HCT116 (cell line): ENCODE data around the gene HLA-DPA1. TPM values are rescaled to one million over a fixed set of nuclear protein-coding genes. Genes with fewer than 3 reads are reported as not detected.

Source experiments
- ATAC-seq: fragments of 200-7000 bp; cut with Tn5 transposase; 2 replicates; pipeline ENCODE4 v1.9.1; 2020; ENCODE audit warnings: mild to moderate bottlenecking, moderate library complexity
- BruUV-seq: library from RNA; stranded (reverse); fragments of 400-500 nt; replicated peaks from 2 replicates; lab custom pipeline; 2021; lab: Mats Ljungman, UMichigan
- CTCF ChIA-PET: fragments of 300-600 bp; sonication (Branson Sonifier 250); formaldehyde crosslinking; loops from one replicate; lab custom pipeline; 2021; ENCODE audit warnings: antibody characterized with exemption; lab: Charles Lee
- POLR2A ChIA-PET: fragments of 300-600, 350-600 bp; sonication (Branson Sonifier 250); formaldehyde crosslinking; loops from one replicate; lab custom pipeline; 2021; ENCODE audit warnings: antibody characterized with exemption; lab: Charles Lee
- RAD21 ChIA-PET, 2 experiments: fragments of 300-600 bp; sonication (Branson Sonifier 250); formaldehyde crosslinking; loops; one replicate each; lab custom pipeline; 2023; ENCODE audit warnings: low total read pairs in 2 of 2; ENCODE audit not compliant: uncharacterized antibody in 2 of 2, unreplicated experiment in 2 of 2, low non-redundant PET in 1 of 2; lab: Charles Lee
- DNase-seq: peaks from one replicate; pipeline ENCODE4 v3.0.0-alpha.2; 2010; ENCODE audit warnings: low read depth, low spot score
- H2AFZ ChIP-seq: fragments of 200-600 bp; shearing (Covaris generic), sonication (generic); 2 replicates; pipeline ENCODE4 v1.6.1; 2017; ENCODE audit warnings: low read depth, mixed run types, mixed read lengths, antibody characterized with exemption, low read length; ENCODE audit not compliant: poor library complexity, severe bottlenecking
- H3K27ac ChIP-seq: 2 replicates; pipeline ENCODE4 v1.5.1; 2012; ENCODE audit warnings: low read depth, low read length
- H3K27me3 ChIP-seq: fragments of 200-600 bp; sonication (generic); 2 replicates; pipeline ENCODE4 v1.6.1; 2016; ENCODE audit warnings: mixed run types, low read length, mixed read lengths; ENCODE audit not compliant: insufficient read depth
- H3K36me3 ChIP-seq, 2 experiments: fragments of 200-500 bp in 1 of 2; fragments of 200-600 bp in 1 of 2; sonication (Bioruptor generic) in 1 of 2; sonication (generic) in 1 of 2; 2 replicates each; pipeline versions ENCODE4 v1.5.1 to v1.6.1; 2014 to 2016; ENCODE audit warnings: low read length in 2 of 2, inconsistent platforms in 1 of 2, mixed read lengths in 1 of 2, mixed run types in 1 of 2; ENCODE audit not compliant: insufficient read depth in 2 of 2, control insufficient read depth in 1 of 2
- H3K4me1 ChIP-seq, 2 experiments: fragments of 200-600 bp in 1 of 2; sonication (generic) in 1 of 2; 2 replicates each; pipeline versions ENCODE4 v1.5.1 to v1.6.1; 2012 to 2017; ENCODE audit warnings: low read length in 2 of 2, inconsistent platforms in 1 of 2, mild to moderate bottlenecking in 1 of 2, mixed read lengths in 1 of 2, mixed run types in 1 of 2, moderate library complexity in 1 of 2; ENCODE audit not compliant: insufficient read depth in 2 of 2, control insufficient read depth in 1 of 2
- H3K4me2 ChIP-seq: fragments of 200-600 bp; sonication (generic); 2 replicates; pipeline ENCODE4 v1.6.1; 2017; ENCODE audit warnings: mixed run types, low read length, mixed read lengths
- H3K4me3 ChIP-seq, 2 experiments: fragments of 200-600 bp in 1 of 2; sonication (generic) in 1 of 2; replicated peaks in 1 of 2; 2 replicates each; pipeline ENCODE4 v1.5.1; 2011 to 2016; ENCODE audit warnings: low read length in 2 of 2, control low read depth in 1 of 2, low read depth in 1 of 2, mild to moderate bottlenecking in 1 of 2, mixed read lengths in 1 of 2, mixed run types in 1 of 2
- H3K79me2 ChIP-seq: fragments of 200-600 bp; sonication (generic); 2 replicates; pipeline ENCODE4 v1.6.1; 2017; ENCODE audit warnings: mild to moderate bottlenecking, mixed run types, low read length, moderate library complexity, mixed read lengths; ENCODE audit not compliant: insufficient read depth
- H3K9ac ChIP-seq: fragments of 200-600 bp; sonication (generic); 2 replicates; pipeline ENCODE4 v1.6.1; 2016; ENCODE audit warnings: low read length, mixed read lengths
- H3K9me2 ChIP-seq: fragments of 200-600 bp; sonication (generic), shearing (Covaris generic); 2 replicates; pipeline ENCODE4 v1.6.1; 2017; ENCODE audit warnings: mixed run types, mild to moderate bottlenecking, moderate library complexity; ENCODE audit not compliant: insufficient read depth
- H3K9me3 ChIP-seq, 2 experiments: fragments of 200-500 bp in 1 of 2; fragments of 200-600 bp in 1 of 2; sonication (Bioruptor generic) in 1 of 2; sonication (generic) in 1 of 2; 2 replicates each; pipeline ENCODE4 v1.6.1; 2014 to 2017; ENCODE audit warnings: low read length in 2 of 2, mixed read lengths in 2 of 2, inconsistent platforms in 1 of 2, low read depth in 1 of 2, mild to moderate bottlenecking in 1 of 2, mixed run types in 1 of 2, moderate library complexity in 1 of 2; ENCODE audit not compliant: control insufficient read depth in 1 of 2, insufficient read depth in 1 of 2
- H4K20me1 ChIP-seq: fragments of 200-600 bp; sonication (generic), shearing (Covaris generic); 2 replicates; pipeline ENCODE4 v1.6.1; 2017; ENCODE audit warnings: mixed run types, mild to moderate bottlenecking, moderate library complexity; ENCODE audit not compliant: insufficient read depth
- CBX3 ChIP-seq: IDR thresholded peaks from 2 replicates; pipeline ENCODE4 v1.6.1; 2012; ENCODE audit warnings: low read depth
- EGR1 ChIP-seq: IDR thresholded peaks from 2 replicates; pipeline ENCODE4 v1.6.1; 2012; ENCODE audit warnings: low read depth
- ELF1 ChIP-seq: IDR thresholded peaks from 2 replicates; pipeline ENCODE4 v1.6.1; 2012; ENCODE audit warnings: low read depth, borderline replicate concordance
- EZH2phosphoT487 ChIP-seq: fragments of 200-600 bp; IDR thresholded peaks from 2 replicates; pipeline ENCODE4 v1.6.1; 2018; ENCODE audit warnings: antibody characterized with exemption, borderline replicate concordance
- FOSL1 ChIP-seq: IDR thresholded peaks from 2 replicates; pipeline ENCODE4 v1.6.1; 2012; ENCODE audit warnings: low read depth
- POLR2A ChIP-seq: IDR thresholded peaks from 2 replicates; pipeline ENCODE4 v1.7.0; 2011; ENCODE audit warnings: borderline replicate concordance; ENCODE audit not compliant: insufficient read depth, insufficient read length; ENCODE audit errors: extremely low read depth
- POLR2AphosphoS5 ChIP-seq: IDR thresholded peaks from 2 replicates; pipeline ENCODE4 v1.6.1; 2011; ENCODE audit warnings: mild to moderate bottlenecking, low read depth, low read length, moderate library complexity
- RAD21 ChIP-seq: IDR thresholded peaks from 2 replicates; pipeline ENCODE4 v1.6.1; 2012; ENCODE audit warnings: low read depth, mild to moderate bottlenecking
- SP1 ChIP-seq: IDR thresholded peaks from 2 replicates; pipeline ENCODE4 v1.6.1; 2012; ENCODE audit warnings: low read depth
- TCF7L2 ChIP-seq: IDR thresholded peaks from 2 replicates; pipeline ENCODE4 v1.7.0; 2011; ENCODE audit warnings: borderline replicate concordance, inconsistent platforms; ENCODE audit not compliant: insufficient read depth, insufficient read length; ENCODE audit errors: extremely low read depth
- YY1 ChIP-seq: IDR thresholded peaks from 2 replicates; pipeline ENCODE4 v1.6.1; 2011; ENCODE audit warnings: low read length, low read depth, moderate library complexity, mild to moderate bottlenecking; ENCODE audit not compliant: insufficient replicate concordance; ENCODE audit errors: extremely low read depth
- ZNF274 ChIP-seq: fragments of 200-500 bp; sonication (Bioruptor generic); IDR thresholded peaks from 2 replicates; pipeline ENCODE4 v1.6.1; 2014; ENCODE audit warnings: mild to moderate bottlenecking, low read depth, low read length, inconsistent platforms
- intact Hi-C: fragments of 100-400 bp; cut with micrococcal nuclease; formaldehyde crosslinking; loops from 2 replicates; pipeline ENCODE4 v1.10.0; 2022
- total RNA-seq: library from RNA; stranded (reverse); gene quantifications from one replicate; pipeline ENCODE4 v1.2.1, GENCODE V29; 2021; ENCODE audit not compliant: unreplicated experiment
- TF ChIP-seq, protein P1 (sequence below), 3 experiments: fragments of 200-600 bp in 1 of 3; sonication (generic) in 1 of 3; IDR thresholded peaks in 2 of 3; conservative IDR thresholded peaks in 1 of 3; 2 replicates each; pipeline ENCODE4 v1.5.1; 2012 to 2017; ENCODE audit warnings: low read depth in 2 of 3, low read length in 2 of 3, antibody characterized with exemption in 1 of 3, borderline replicate concordance in 1 of 3, control low read depth in 1 of 3, mild to moderate bottlenecking in 1 of 3, mixed read lengths in 1 of 3, mixed run types in 1 of 3, moderate library complexity in 1 of 3; ENCODE audit not compliant: insufficient read depth in 1 of 3
- TF ChIP-seq, protein P2 (sequence below): IDR thresholded peaks from 2 replicates; pipeline ENCODE4 v1.6.1; 2012

HLA-DPA1 gene
- total RNA-seq, 1 experiment from 2014 or later, result 0.89 TPM

DNA sequence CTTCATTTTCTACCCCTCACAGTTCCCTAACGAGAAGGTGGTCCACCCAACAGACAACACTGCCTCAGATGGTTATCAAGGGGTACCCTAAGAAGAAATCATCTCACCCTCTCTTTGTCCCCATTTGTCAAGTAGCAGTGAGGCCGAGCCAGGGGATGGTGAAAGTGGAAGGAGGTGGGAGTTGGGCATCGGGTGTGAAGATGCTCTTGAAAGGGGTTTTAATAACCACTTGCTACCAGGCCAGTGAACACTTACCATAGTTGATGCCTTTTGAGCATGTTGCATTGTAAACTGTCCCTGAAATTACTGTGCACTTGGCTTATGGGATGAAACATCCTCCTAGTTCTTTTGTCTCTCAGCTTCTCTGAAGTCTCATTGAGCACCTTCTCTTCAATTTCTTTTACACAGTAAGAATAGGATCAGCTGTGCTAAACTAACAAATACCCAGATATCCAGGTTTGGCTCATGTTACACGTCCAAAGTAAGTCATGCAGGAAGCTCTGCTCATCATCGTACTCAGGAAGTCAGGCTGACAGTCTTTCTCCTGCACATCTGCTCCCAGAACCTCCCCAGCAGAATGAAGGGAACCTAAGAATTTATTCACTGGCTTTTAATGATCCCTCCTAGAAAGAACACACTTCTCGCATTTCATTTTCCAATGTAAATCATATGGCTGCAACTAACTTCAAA lies 15.6 kb upstream of the HLA-DPA1 start:
- no peaks in the 10 kb centered on the region for H3K9me2 ChIP-seq
- H2AFZ ChIP-seq, result no peak overlapping the region
- no peak overlapping the region for H3K27ac ChIP-seq
- no peak overlapping the region for H3K9ac ChIP-seq
- TF ChIP-seq ELF1 (no peak), ZNF274 (no peak), EZH2phosphoT487 (no peak), POLR2AphosphoS5 (no peak), EGR1 (no peak), CBX3 (no peak), POLR2A (no peak), YY1 (no peak), SP1 (no peak), RAD21 (no peak), FOSL1 (no peak), TCF7L2 (no peak)
- TF ChIP-seq, protein P1, sequence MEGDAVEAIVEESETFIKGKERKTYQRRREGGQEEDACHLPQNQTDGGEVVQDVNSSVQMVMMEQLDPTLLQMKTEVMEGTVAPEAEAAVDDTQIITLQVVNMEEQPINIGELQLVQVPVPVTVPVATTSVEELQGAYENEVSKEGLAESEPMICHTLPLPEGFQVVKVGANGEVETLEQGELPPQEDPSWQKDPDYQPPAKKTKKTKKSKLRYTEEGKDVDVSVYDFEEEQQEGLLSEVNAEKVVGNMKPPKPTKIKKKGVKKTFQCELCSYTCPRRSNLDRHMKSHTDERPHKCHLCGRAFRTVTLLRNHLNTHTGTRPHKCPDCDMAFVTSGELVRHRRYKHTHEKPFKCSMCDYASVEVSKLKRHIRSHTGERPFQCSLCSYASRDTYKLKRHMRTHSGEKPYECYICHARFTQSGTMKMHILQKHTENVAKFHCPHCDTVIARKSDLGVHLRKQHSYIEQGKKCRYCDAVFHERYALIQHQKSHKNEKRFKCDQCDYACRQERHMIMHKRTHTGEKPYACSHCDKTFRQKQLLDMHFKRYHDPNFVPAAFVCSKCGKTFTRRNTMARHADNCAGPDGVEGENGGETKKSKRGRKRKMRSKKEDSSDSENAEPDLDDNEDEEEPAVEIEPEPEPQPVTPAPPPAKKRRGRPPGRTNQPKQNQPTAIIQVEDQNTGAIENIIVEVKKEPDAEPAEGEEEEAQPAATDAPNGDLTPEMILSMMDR (IDR thresholded peaks at IDR 0.05 in 2 of 3, conservative IDR thresholded peaks at IDR 0.05 in 1 of 3; ENCODE audit: borderline replicate concordance in 1 of 3, insufficient read depth in 1 of 3, low read depth in 2 of 3, low read length in 2 of 3), result no peak
- TF ChIP-seq, protein P2, sequence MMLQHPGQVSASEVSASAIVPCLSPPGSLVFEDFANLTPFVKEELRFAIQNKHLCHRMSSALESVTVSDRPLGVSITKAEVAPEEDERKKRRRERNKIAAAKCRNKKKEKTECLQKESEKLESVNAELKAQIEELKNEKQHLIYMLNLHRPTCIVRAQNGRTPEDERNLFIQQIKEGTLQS, result no peak
- ChIA-PET RAD21 (no interaction called here), CTCF (interaction anchor here (1.0 to 1.2 kb wide), 3 partner anchors 15 to 75 kb away, joined by 3 to 5 read pairs (median 4); partner anchors contain the start of gene HLA-DPA1), POLR2A (interaction anchor here (1.2 kb wide), 1 partner anchor 13 kb away, joined by 5 read pairs; the partner anchor contains the start of gene HLA-DPB1)
- H3K79me2 ChIP-seq, result no peaks in the 10 kb centered on the region
- H3K36me3 ChIP-seq, result no peaks in the 10 kb centered on the region
- H3K9me3 ChIP-seq, result no peaks in the 10 kb centered on the region
- BruUV-seq, result no TSS peak
- ATAC-seq (no peak), DNase-seq (no peak)
- intact Hi-C loops, result no loop called here
- H3K27me3 ChIP-seq, result no peaks in the 10 kb centered on the region; the same call in 1 of the 2 replicates
- no peak overlapping the region for H3K4me2 ChIP-seq
- no peaks in the 10 kb centered on the region for H4K20me1 ChIP-seq
- H3K4me1 ChIP-seq, result peaks cover 0 to 14% of the 10 kb centered on the region in 2 experiments; a peak in 2 of 4 replicates
- H3K4me3 ChIP-seq, result no peak overlapping the region
